SK-N-SH (cell line): ENCODE measurements around the gene TGFBR3L. TPM values are rescaled to one million over a fixed set of nuclear protein-coding genes. Genes with fewer than 3 reads are reported as not detected.

Experiments
- CTCF ChIA-PET: fragments of 300-600, 350-600 bp; formaldehyde crosslinking; extraction: SDS; loops from one replicate; lab custom pipeline; 2021; lab: Yijun Ruan, JAX
- POLR2A ChIA-PET: fragments of 350-600 bp; sonication (Branson Sonifier 250); formaldehyde crosslinking; extraction: SDS; loops from one replicate; lab custom pipeline; 2020; ENCODE audit warnings: antibody characterized with exemption, inconsistent platforms; lab: Yijun Ruan, JAX
- DNase-seq: peaks from one replicate; pipeline ENCODE4 v3.0.0; 2012
- H2AFZ ChIP-seq: fragments of 200-600 bp; sonication (generic); 2 replicates; pipeline ENCODE4 v1.8.1; 2016; ENCODE audit warnings: antibody characterized with exemption, mild to moderate bottlenecking, low read depth
- H3F3A ChIP-seq: fragments of 200-600 bp; sonication (generic); replicated peaks from 2 replicates; pipeline ENCODE3; 2016; ENCODE audit warnings: antibody characterized with exemption, mild to moderate bottlenecking; ENCODE audit not compliant: insufficient read depth
- H3K27ac ChIP-seq, 2 experiments: fragments of 200-500 bp in 1 of 2; fragments of 200-600 bp in 1 of 2; sonication (Bioruptor generic) in 1 of 2; sonication (generic), shearing (Covaris generic) in 1 of 2; 2 replicates each; pipeline versions ENCODE4 v1.5.1 to v1.6.1; 2014 to 2016; ENCODE audit warnings: low read depth in 2 of 2, inconsistent platforms in 1 of 2, low read length in 1 of 2, mild to moderate bottlenecking in 1 of 2, mixed read lengths in 1 of 2
- H3K27me3 ChIP-seq: fragments of 200-600 bp; sonication (generic), shearing (Covaris generic); 2 replicates; pipeline ENCODE4 v1.6.1; 2016; ENCODE audit warnings: mixed run types; ENCODE audit not compliant: insufficient read depth
- H3K36me3 ChIP-seq, 2 experiments: fragments of 200-500 bp in 1 of 2; fragments of 200-600 bp in 1 of 2; sonication (Bioruptor generic) in 1 of 2; sonication (generic) in 1 of 2; replicated peaks in 1 of 2; 2 replicates each; pipeline versions ENCODE3 to v1.5.1; 2014 to 2016; ENCODE audit warnings: low read length in 1 of 2, mild to moderate bottlenecking in 1 of 2; ENCODE audit not compliant: insufficient read depth in 2 of 2, control insufficient read depth in 1 of 2
- H3K4me1 ChIP-seq, 2 experiments: fragments of 200-500 bp in 1 of 2; fragments of 200-600 bp in 1 of 2; sonication (Bioruptor generic) in 1 of 2; sonication (generic), shearing (Covaris generic) in 1 of 2; 2 replicates each; pipeline versions ENCODE4 v1.5.1 to v1.6.1; 2014 to 2016; ENCODE audit warnings: low read depth in 1 of 2, low read length in 1 of 2, mixed run types in 1 of 2; ENCODE audit not compliant: insufficient read depth in 2 of 2, control insufficient read depth in 1 of 2
- H3K4me2 ChIP-seq: fragments of 200-600 bp; sonication (generic), shearing (Covaris generic); 2 replicates; pipeline ENCODE4 v1.6.1; 2017; ENCODE audit warnings: mixed run types
- H3K4me3 ChIP-seq, 2 experiments: fragments of 200-500 bp in 1 of 2; fragments of 200-600 bp in 1 of 2; sonication (Bioruptor generic) in 1 of 2; sonication (generic), shearing (Covaris generic) in 1 of 2; 2 replicates each; pipeline versions ENCODE4 v1.5.1 to v1.8.1; 2014 to 2016; ENCODE audit warnings: low read depth in 2 of 2, inconsistent platforms in 1 of 2, low read length in 1 of 2, mild to moderate bottlenecking in 1 of 2, mixed read lengths in 1 of 2, moderate library complexity in 1 of 2
- H3K79me2 ChIP-seq: fragments of 200-600 bp; sonication (generic); 2 replicates; pipeline ENCODE4 v1.8.1; 2017; ENCODE audit warnings: mild to moderate bottlenecking; ENCODE audit not compliant: insufficient read depth
- H3K9ac ChIP-seq: fragments of 200-600 bp; sonication (generic); 2 replicates; pipeline ENCODE4 v1.6.1; 2017; ENCODE audit warnings: mixed run types
- H3K9me2 ChIP-seq: fragments of 200-600 bp; sonication (generic); 2 replicates; pipeline ENCODE4 v1.6.1; 2017; ENCODE audit warnings: mixed run types
- H3K9me3 ChIP-seq: fragments of 200-600 bp; sonication (generic); 2 replicates; pipeline ENCODE4 v1.6.1; 2017; ENCODE audit warnings: mixed run types, mild to moderate bottlenecking, moderate library complexity
- H4K20me1 ChIP-seq: fragments of 200-600 bp; sonication (generic); 2 replicates; pipeline ENCODE4 v1.6.1; 2017; ENCODE audit warnings: mild to moderate bottlenecking, mixed run types; ENCODE audit not compliant: insufficient read depth
- POLR2AphosphoS5 ChIP-seq: IDR thresholded peaks from 2 replicates; pipeline ENCODE4 v1.6.1; 2012; ENCODE audit warnings: low read depth, low read length
- REST ChIP-seq: IDR thresholded peaks from 2 replicates; pipeline ENCODE4 v1.6.1; 2012; ENCODE audit warnings: mild to moderate bottlenecking, low read depth, low read length, moderate library complexity
- USF1 ChIP-seq: IDR thresholded peaks from 2 replicates; pipeline ENCODE4 v1.4.0; 2012; ENCODE audit warnings: low read depth, borderline replicate concordance
- YY1 ChIP-seq: IDR thresholded peaks from 2 replicates; pipeline ENCODE4 v1.4.0; 2012; ENCODE audit warnings: low read depth, mild to moderate bottlenecking
- WGBS: methylation state at CpG from one replicate; pipeline ENCODE4 v1.1.6; 2017; ENCODE audit warnings: low lambda C conversion rate; 5-methylcytosine and 5-hydroxymethylcytosine counted together
- polyA plus RNA-seq, 3 experiments: library from polyadenylated mRNA; depleted of rRNA; stranded (reverse); fragments of >200 nt; gene quantifications; 2 replicates each; pipeline ENCODE4 v1.2.3, GENCODE V29; 2012

TGFBR3L gene
- polyA plus RNA-seq, 1 of the 3 experiments (the other 2 are of a cell fraction), result 0.87 TPM

- Histone ChIP-seq H2AFZ (no peak overlapping the region), H3K9me3 (no peaks in the 10 kb centered on the region), H3K9ac (no peak overlapping the region), H4K20me1 (peaks cover 16% of the 10 kb centered on the region), H3K4me1 (peaks cover 0 to 19% of the 10 kb centered on the region in 2 experiments; a peak in 2 of 4 replicates), H3K4me3 (no peak overlapping the region)
- TF ChIP-seq USF1, result no peak
- TF ChIP-seq, all 33 proteins: peak for 0
- ChIA-PET POLR2A (interaction anchor here (1.1 kb wide), 1 partner anchor 16 kb away, joined by 3 read pairs; no protein-coding TSS in a partner anchor), CTCF (interaction anchor here (0.5 to 1.6 kb wide), 3 partner anchors 22 to 48 kb away, joined by 4 to 12 read pairs (median 4); no protein-coding TSS in a partner anchor)
- H3K9me2 ChIP-seq, result no peaks in the 10 kb centered on the region
- H3K27me3 ChIP-seq, result no peaks in the 10 kb centered on the region
- 100% methylated on average over 2 of the region's 3 CpGs for WGBS
- DNase-seq, result no peak
- H3F3A ChIP-seq, result no peaks in the 10 kb centered on the region
- H3K27ac ChIP-seq, result no peak overlapping the region
- no peak overlapping the region for H3K4me2 ChIP-seq
- peaks cover 19% of the 10 kb centered on the region for H3K79me2 ChIP-seq
- H3K36me3 ChIP-seq, result peaks cover 0 to 3% of the 10 kb centered on the region in 2 experiments
Observed at GRCh38 chr19:7900931-7901330, 13.7 kb upstream of the TGFBR3L start.

GRCh38 chr19:7901337-7901736 lies 13.3 kb upstream of the TGFBR3L start:
- no peak for DNase-seq
- Histone ChIP-seq H3K4me3 (no peak overlapping the region), H4K20me1 (peaks cover 20% of the 10 kb centered on the region), H3F3A (no peaks in the 10 kb centered on the region), H2AFZ (no peak overlapping the region), H3K27me3 (no peaks in the 10 kb centered on the region), H3K9me3 (no peaks in the 10 kb centered on the region), H3K9me2 (no peaks in the 10 kb centered on the region), H3K4me1 (peaks cover 0 to 19% of the 10 kb centered on the region in 2 experiments; a peak in 2 of 4 replicates), H3K9ac (no peak overlapping the region), H3K4me2 (no peak overlapping the region), H3K27ac (no peak overlapping the region), H3K36me3 (peaks cover 0 to 3% of the 10 kb centered on the region in 2 experiments), H3K79me2 (peaks cover 23% of the 10 kb centered on the region)
- TF ChIP-seq USF1, result no peak
- no peak for TF ChIP-seq YY1
- no peak for TF ChIP-seq REST
- no peak for TF ChIP-seq POLR2AphosphoS5
- ChIA-PET CTCF (interaction anchor here (0.7 to 1.4 kb wide), 2 partner anchors 13 to 28 kb away, joined by 3 to 4 read pairs; partner anchors contain the start of gene LRRC8E), POLR2A (interaction anchor here (1.1 kb wide), 1 partner anchor 16 kb away, joined by 3 read pairs; no protein-coding TSS in a partner anchor)
- 84% methylated on average over 5 of the region's 7 CpGs for WGBS
